HG02623 (cell line): ENCODE results near the gene B4GAT1.
"Not testable (repeated sequence)": the region's sequence is repeated elsewhere in the genome, so short reads cannot be mapped to it uniquely, and the experiment has no call there.

Experiments
- ATAC-seq: cut with Tn5 transposase; IDR thresholded peaks from one replicate; pipeline ENCODE4 v1.9.1; 2021; ENCODE audit warnings: moderate library complexity; ENCODE audit not compliant: unreplicated experiment

Gene B4GAT1

GRCh38 chr11:66347425-66348276, at the start of gene B4GAT1:
TSS of gene B4GAT1 (minus strand) at chr11:66347629. CDS start at chr11:66347545, 84 bp downstream.
- peak; percentile 44 for ATAC-seq

GRCh38 chr11:66393954-66394353, 46.5 kb upstream of the B4GAT1 start:
- ATAC-seq: no peak

- no peak for ATAC-seq
Measured at GRCh38 chr11:66391322-66391721, 43.9 kb upstream of the B4GAT1 start.

- ATAC-seq: no peak
Measured at GRCh38 chr11:66388780-66389386, 41.5 kb upstream of the B4GAT1 start.

- ATAC-seq: no peak
Measured at GRCh38 chr11:66386171-66387069, 39.0 kb upstream of the B4GAT1 start.

GRCh38 chr11:66384316-66384715, 36.9 kb upstream of the B4GAT1 start:
- ATAC-seq: not testable (repeated sequence)

GRCh38 chr11:66380264-66380663, 32.8 kb upstream of the B4GAT1 start:
- not testable (repeated sequence) for ATAC-seq

GRCh38 chr11:66373690-66374287, 26.4 kb upstream of the B4GAT1 start:
- ATAC-seq: not testable (repeated sequence)

- ATAC-seq: no peak
Measured at GRCh38 chr11:66373265-66373664, 25.8 kb upstream of the B4GAT1 start.

- ATAC-seq: peak; percentile 49
Measured at GRCh38 chr11:66371627-66372415, 24.4 kb upstream of the B4GAT1 start, which contains the start of gene SLC29A2. TSS of gene SLC29A2 (minus strand) at chr11:66371760. CDS start at chr11:66371591, 169 bp downstream.

- no peak for ATAC-seq
Measured at GRCh38 chr11:66369073-66369894, 21.9 kb upstream of the B4GAT1 start.

GRCh38 chr11:66368484-66368883, 21.1 kb upstream of the B4GAT1 start:
- ATAC-seq: no peak

- no peak for ATAC-seq
Measured at GRCh38 chr11:66367561-66368312, 20.3 kb upstream of the B4GAT1 start.

- ATAC-seq: no peak
Measured at GRCh38 chr11:66366844-66367477, 19.5 kb upstream of the B4GAT1 start.

GRCh38 chr11:66365711-66366619, 18.5 kb upstream of the B4GAT1 start:
- no peak for ATAC-seq

GRCh38 chr11:66365166-66365565, 17.7 kb upstream of the B4GAT1 start:
- no peak for ATAC-seq
